Measurements from ENCODE around the gene SPP2.

Gene SPP2

DNA sequence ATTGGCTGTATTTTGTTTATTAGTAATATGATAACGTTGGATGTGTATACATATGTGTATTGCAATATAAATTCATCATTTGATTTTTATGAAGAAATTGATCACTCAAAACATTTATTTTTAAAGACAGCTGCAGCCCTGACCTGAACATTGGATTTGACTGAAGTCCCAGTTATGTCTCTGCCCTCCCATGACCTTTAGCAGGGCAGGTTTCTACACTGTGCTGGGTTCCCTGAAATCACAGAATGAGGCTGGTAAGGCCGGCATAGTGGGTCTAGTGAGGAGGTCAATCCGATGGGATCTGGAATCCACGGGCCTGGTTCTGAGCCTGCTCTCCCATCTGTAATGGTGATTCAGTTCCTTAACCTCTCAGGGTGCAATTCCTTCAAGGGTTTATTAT lies 22.0 kb downstream of the SPP2 start:
- H3K9ac ChIP-seq (ENCODE audit: insufficient read length) = no peak overlapping the region
- H3K36me3 ChIP-seq (ENCODE audit: insufficient read depth, low read length) = no peaks in the 10 kb centered on the region
- DNase-seq (ENCODE audit: low read depth, low spot score) = no peak
- H3K9me3 ChIP-seq (ENCODE audit: low read depth, low read length) = no peaks in the 10 kb centered on the region
- TF ChIP-seq EZH2 (IDR thresholded peaks at IDR 0.05) = no peak
- TF ChIP-seq POLR2AphosphoS5 (IDR thresholded peaks at IDR 0.05; ENCODE audit: borderline replicate concordance, low read depth, low read length) = no peak
- TF ChIP-seq FOXP2 (optimal IDR thresholded peaks at IDR 0.05; ENCODE audit: control extremely low read depth, extremely low read length, insufficient read depth) = no peak
- H3K27ac ChIP-seq = no peak overlapping the region
- no peak overlapping the region for H3K4me3 ChIP-seq

DNA sequence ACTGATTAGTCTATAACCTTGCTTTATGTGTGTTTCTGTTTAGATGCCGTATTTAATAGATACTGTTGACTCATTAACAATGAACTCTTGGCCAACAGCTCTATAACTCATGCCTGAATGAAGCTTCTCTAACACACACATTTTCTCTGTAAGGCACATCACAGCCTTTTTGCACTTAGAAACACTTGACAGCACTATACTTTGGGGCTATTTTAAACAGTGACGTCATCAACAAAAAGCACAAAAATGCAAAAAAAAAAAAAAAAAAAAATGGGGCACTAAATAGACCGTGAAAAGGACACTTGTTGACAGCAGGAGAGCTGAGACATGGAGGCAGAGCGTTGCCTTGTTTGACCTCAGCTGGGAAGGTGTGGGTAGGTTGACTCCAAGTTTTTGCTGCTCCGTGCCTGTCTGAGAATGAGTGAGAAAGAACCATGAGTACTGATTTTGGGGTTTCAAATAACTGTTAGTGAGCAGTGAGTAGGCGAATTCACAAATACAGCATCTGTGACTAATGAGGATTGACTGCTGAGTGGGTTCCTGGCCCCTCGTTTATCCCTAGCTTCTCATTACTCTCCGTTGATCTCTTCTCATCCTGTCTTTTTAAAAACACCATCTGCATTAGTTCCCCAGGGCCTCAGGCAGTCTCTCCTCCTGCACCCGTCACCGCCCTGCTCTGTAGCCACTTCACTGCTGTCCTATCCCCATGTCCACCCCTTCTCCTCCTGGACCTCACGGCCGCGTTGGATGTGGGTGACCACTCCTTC lies 24.4 kb downstream of the SPP2 start:
- no peak overlapping the region for H3K4me3 ChIP-seq
- H3K9ac ChIP-seq (ENCODE audit: insufficient read length) = no peak overlapping the region
- H3K36me3 ChIP-seq (ENCODE audit: insufficient read depth, low read length) = no peaks in the 10 kb centered on the region
- no peaks in the 10 kb centered on the region for H3K9me3 ChIP-seq (ENCODE audit: low read depth, low read length)
- TF ChIP-seq POLR2AphosphoS5 (IDR thresholded peaks at IDR 0.05; ENCODE audit: borderline replicate concordance, low read depth, low read length) = no peak
- TF ChIP-seq FOXP2 (optimal IDR thresholded peaks at IDR 0.05; ENCODE audit: control extremely low read depth, extremely low read length, insufficient read depth) = no peak
- no peak for TF ChIP-seq EZH2 (IDR thresholded peaks at IDR 0.05)
- no peak overlapping the region for H3K27ac ChIP-seq
- no peak for DNase-seq (ENCODE audit: low read depth, low spot score)

DNA sequence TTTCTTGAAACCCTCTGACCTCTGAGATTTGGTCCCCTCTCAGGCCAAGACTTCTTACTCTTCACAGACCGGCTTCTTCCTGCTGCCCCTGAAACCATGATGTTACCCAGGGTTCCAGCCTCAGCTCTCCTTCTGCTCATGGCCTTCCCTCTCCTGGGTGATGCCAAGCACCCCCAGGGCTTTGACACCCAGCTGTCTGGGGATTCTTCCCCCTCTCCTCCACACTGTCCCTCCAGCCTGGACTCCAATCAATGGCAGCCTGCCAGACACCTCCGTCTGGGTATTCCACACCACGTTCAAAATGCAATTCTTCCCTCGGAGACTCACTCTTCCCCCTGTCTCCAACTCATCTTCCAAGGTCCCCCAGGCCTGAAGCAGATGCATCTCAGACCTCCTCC lies 25.0 kb downstream of the SPP2 start:
- H3K4me3 ChIP-seq = no peak overlapping the region
- no peak overlapping the region for H3K27ac ChIP-seq
- no peaks in the 10 kb centered on the region for H3K9me3 ChIP-seq (ENCODE audit: low read depth, low read length)
- H3K9ac ChIP-seq (ENCODE audit: insufficient read length) = no peak overlapping the region
- no peak for DNase-seq (ENCODE audit: low read depth, low spot score)
- H3K36me3 ChIP-seq (ENCODE audit: insufficient read depth, low read length) = no peaks in the 10 kb centered on the region
- TF ChIP-seq POLR2AphosphoS5 (IDR thresholded peaks at IDR 0.05; ENCODE audit: borderline replicate concordance, low read depth, low read length) (no peak), FOXP2 (optimal IDR thresholded peaks at IDR 0.05; ENCODE audit: control extremely low read depth, extremely low read length, insufficient read depth) (no peak), EZH2 (IDR thresholded peaks at IDR 0.05) (no peak)

DNA sequence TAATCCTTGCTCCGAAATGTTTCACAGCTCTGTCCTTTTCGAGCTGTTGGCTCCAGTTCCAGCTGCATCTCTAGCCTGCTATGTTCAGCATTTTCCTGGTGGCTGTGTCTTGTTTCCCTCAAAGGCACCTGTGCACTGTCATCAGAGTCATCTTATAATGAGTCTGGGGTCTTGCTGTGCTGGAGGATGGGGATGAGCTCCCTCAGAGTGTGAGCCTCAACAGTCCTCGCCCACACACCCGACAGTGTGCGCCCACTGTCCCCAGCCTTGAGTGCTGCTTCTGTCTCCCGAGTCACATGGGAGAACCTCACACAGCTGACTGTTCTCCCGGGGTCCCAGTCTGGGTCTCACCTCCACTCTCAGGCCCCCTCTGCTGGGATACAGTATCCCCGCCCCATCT lies 25.4 kb downstream of the SPP2 start:
- Histone ChIP-seq H3K36me3 (ENCODE audit: insufficient read depth, low read length) (no peaks in the 10 kb centered on the region), H3K9ac (ENCODE audit: insufficient read length) (no peak overlapping the region), H3K4me3 (no peak overlapping the region), H3K9me3 (ENCODE audit: low read depth, low read length) (no peaks in the 10 kb centered on the region), H3K27ac (no peak overlapping the region)
- no peak for DNase-seq (ENCODE audit: low read depth, low spot score)
- TF ChIP-seq FOXP2 (optimal IDR thresholded peaks at IDR 0.05; ENCODE audit: control extremely low read depth, extremely low read length, insufficient read depth) (no peak), POLR2AphosphoS5 (IDR thresholded peaks at IDR 0.05; ENCODE audit: borderline replicate concordance, low read depth, low read length) (no peak), EZH2 (IDR thresholded peaks at IDR 0.05) (no peak)

DNA sequence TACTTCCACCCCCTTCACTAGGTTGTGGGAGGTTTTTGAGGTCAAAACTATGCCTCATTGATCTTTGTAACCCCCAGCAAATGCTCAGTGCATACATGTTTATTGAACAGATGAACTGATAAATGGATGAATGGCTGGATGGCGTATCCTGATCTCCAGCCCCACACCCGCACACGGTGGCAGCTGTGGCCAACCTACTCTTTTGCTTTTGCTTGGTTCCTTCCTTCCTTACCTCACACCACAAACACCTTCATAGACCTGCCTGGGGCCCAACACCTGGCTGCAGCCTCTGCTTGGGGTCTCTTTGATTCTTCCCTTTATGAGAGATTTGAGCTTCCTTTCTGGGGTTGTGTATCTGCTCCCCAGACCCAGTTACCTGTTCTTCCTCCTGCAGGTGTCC lies 25.9 kb downstream of the SPP2 start:
- no peaks in the 10 kb centered on the region for H3K36me3 ChIP-seq (ENCODE audit: insufficient read depth, low read length)
- no peak overlapping the region for H3K4me3 ChIP-seq
- no peaks in the 10 kb centered on the region for H3K9me3 ChIP-seq (ENCODE audit: low read depth, low read length)
- DNase-seq (ENCODE audit: low read depth, low spot score) = no peak
- no peak overlapping the region for H3K27ac ChIP-seq
- H3K9ac ChIP-seq (ENCODE audit: insufficient read length) = no peak overlapping the region
- TF ChIP-seq FOXP2 (optimal IDR thresholded peaks at IDR 0.05; ENCODE audit: control extremely low read depth, extremely low read length, insufficient read depth) (no peak), POLR2AphosphoS5 (IDR thresholded peaks at IDR 0.05; ENCODE audit: borderline replicate concordance, low read depth, low read length) (no peak), EZH2 (IDR thresholded peaks at IDR 0.05) (no peak)

DNA sequence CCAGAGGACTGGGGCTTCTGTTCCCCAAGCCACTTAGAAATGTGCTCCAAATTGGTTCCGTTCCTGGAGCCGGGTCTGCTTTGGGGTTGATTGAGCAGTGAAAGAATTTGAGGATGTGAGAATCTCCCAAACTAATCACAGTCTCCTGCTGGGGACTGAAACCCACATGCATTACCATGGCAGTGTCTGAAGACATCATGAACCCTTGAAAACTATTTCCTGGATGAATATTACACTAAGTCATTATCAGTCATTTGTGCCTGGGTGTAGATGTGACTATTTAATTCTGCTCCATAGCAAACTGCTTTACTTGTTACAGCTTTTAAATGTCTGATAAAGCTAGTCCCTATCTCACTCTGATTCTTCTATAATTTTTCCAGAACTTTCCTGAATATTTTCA lies 27.6 kb downstream of the SPP2 start:
- Histone ChIP-seq H3K9ac (ENCODE audit: insufficient read length) (no peak overlapping the region), H3K27ac (no peak overlapping the region), H3K4me3 (no peak overlapping the region), H3K36me3 (ENCODE audit: insufficient read depth, low read length) (no peaks in the 10 kb centered on the region), H3K9me3 (ENCODE audit: low read depth, low read length) (no peaks in the 10 kb centered on the region)
- no peak for DNase-seq (ENCODE audit: low read depth, low spot score)
- TF ChIP-seq EZH2 (IDR thresholded peaks at IDR 0.05) = no peak

DNA sequence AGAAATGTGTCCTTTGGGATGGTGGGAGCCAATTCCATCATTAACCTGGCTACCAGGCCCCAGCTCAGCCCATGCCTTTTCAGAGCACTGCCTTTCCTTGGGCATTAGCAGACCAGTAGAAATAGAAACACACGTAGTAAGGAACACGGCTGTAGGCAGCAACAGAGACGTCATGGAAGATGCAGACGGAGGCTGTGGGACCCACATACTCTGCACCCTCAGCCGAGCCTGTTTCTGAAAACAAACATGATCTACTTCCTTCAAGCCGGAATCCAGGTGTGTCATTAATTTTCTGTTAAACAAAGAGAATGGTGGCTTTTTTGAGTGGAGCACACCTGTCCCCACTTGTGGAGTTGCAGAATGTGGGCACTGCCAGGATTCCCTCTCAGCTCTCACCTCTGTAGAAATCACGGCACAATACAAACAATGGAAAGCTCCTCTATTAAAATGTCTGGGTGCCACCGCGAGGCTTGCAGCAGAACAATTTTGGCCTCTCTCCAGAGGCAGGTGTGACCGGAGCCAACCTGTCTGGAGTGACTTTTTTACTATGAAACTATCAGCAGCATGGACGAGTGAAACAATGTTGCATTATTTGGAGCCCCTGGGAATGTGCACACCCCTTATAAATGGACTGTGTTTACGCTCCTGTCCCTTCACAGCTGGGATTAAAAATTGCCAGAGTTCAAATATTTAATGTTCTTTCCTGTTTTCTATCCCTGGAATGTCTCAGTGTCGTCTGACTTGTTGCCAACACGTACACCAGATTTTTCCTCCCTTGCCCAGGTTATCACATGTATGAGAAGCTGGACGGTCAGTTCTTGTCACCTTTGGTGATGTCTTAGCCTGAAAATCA lies 31.7 kb downstream of the SPP2 start:
- no peak for DNase-seq (ENCODE audit: low read depth, low spot score)
- Histone ChIP-seq H3K36me3 (ENCODE audit: insufficient read depth, low read length) (no peaks in the 10 kb centered on the region), H3K4me3 (no peak overlapping the region), H3K9me3 (ENCODE audit: low read depth, low read length) (no peaks in the 10 kb centered on the region), H3K9ac (ENCODE audit: insufficient read length) (no peak overlapping the region), H3K27ac (no peak overlapping the region)
- TF ChIP-seq FOXP2 (optimal IDR thresholded peaks at IDR 0.05; ENCODE audit: control extremely low read depth, extremely low read length, insufficient read depth) = no peak
- TF ChIP-seq POLR2AphosphoS5 (IDR thresholded peaks at IDR 0.05; ENCODE audit: borderline replicate concordance, low read depth, low read length) = no peak

DNA sequence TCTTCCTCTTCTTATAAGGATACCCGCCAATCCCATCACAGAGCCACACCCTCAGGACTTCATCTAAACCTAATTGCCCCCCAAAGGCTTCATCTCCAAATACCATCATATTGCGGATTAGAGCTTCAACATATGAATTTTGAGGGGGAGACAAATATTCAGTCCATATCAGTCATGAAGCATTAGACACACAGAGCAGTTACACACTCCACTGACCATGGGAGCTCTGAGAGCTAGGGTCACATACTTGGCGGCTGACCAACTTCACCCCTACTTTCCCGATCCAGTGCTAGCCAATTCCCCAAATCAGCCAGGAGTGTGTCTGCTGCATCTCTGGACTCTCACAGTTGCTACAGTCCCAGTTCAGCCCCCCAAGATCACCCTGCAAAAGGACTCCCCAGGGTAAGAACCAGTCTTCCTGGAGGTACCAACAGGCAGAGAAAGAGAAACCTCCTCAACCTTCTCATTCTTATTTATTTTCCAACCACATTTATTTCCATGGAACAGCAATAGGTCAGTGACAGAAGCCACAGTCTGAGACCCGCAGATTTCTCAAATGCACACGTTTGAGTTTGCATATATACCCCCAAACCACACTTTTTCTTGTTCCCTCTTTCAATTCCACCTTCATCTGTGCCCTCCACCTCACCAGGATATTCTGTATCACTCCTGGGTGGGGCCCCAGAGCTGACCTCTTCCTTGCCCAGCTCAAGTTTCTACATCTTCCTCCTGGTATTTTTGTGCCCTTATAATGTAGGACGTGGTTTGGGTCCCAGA lies 33.3 kb downstream of the SPP2 start:
- H3K9me3 ChIP-seq (ENCODE audit: low read depth, low read length) = no peaks in the 10 kb centered on the region
- no peak overlapping the region for H3K9ac ChIP-seq (ENCODE audit: insufficient read length)
- H3K4me3 ChIP-seq = no peak overlapping the region
- no peak for TF ChIP-seq FOXP2 (optimal IDR thresholded peaks at IDR 0.05; ENCODE audit: control extremely low read depth, extremely low read length, insufficient read depth)
- TF ChIP-seq POLR2AphosphoS5 (IDR thresholded peaks at IDR 0.05; ENCODE audit: borderline replicate concordance, low read depth, low read length) = no peak
- TF ChIP-seq EZH2 (IDR thresholded peaks at IDR 0.05) = no peak
- no peaks in the 10 kb centered on the region for H3K36me3 ChIP-seq (ENCODE audit: insufficient read depth, low read length)
- DNase-seq (ENCODE audit: low read depth, low spot score) = no peak
- H3K27ac ChIP-seq = no peak overlapping the region
